NCI-H345 treated with DMSO at 0.1 percent for 48 hours (cell line): ENCODE measurements around the gene NPAS3.

Experiments used
- DNase-seq: peaks from one replicate; lab custom pipeline; 2025; ENCODE audit not compliant: unreplicated experiment; lab: John Stamatoyannopoulos, UW

The NPAS3 gene

GRCh38 chr14:33163600-33163999 is 224.9 kb downstream of the NPAS3 start:
- DNase-seq = no peak

- peak; percentile 2 for DNase-seq
These were observed 226.7 kb downstream of the NPAS3 start for GRCh38 chr14:33165144-33165925.

- no peak for DNase-seq
These were observed 227.2 kb downstream of the NPAS3 start for GRCh38 chr14:33165926-33166289.

DNA sequence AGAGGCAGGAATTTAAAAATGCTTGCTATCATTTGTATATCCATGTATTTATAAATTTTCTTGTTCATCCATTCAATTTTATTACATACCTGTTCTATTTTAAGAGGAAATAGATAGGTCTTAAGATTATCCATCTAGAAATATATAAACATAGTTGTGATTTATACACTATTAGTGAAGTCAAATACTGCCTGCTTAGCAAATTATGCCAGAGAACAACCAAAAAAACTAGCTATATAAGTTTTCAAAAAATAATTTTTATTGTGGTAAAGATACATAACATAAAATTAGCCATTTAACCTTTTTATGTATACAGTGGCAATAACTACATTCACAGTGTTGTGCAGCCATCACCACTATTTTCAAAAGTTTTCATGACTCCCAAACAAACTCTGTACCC is 237.3 kb downstream of the NPAS3 start:
- no peak for DNase-seq

GRCh38 chr14:33184587-33184986 is 245.9 kb downstream of the NPAS3 start:
- DNase-seq = no peak

- no peak for DNase-seq
These were observed 248.0 kb downstream of the NPAS3 start for GRCh38 chr14:33186656-33187055.

DNA sequence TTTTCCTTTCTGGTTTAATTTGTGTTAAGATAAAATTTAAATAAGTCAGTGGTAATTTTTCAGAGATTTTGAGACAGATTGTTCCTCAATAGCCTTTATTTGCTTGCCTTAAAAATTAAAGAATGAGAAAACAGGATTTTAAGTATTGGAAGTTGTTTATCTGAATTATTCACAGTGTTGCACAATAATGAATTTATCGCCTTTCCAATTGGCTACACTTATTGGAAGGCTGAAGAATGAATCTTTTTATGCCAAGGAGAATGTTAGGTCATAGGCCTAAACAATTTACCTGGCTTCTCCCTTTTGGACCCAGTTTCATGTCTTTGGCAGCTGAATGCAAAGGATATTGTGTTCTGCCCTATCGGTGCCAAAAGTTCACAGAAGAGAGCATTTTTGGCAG is 250.2 kb downstream of the NPAS3 start:
- no peak for DNase-seq

DNA sequence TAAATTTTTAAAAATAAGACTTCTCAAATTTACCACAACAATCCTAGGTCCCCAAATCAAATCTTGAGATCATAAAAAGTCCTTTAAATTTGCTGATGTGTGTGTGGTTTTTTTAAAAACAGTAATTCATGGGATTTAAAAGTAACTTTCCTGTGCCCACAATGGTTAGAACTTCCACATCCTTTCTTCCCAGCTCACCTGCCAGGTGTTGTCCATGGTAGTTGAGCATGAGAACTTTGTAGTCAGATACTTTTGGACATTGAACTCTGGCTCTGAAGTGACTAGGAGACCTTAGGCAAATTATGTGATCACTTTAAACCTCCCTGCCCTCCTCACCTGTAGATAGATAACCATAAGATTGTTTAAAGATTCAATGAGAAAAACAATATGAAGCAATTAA is 253.2 kb downstream of the NPAS3 start:
- no peak for DNase-seq

- DNase-seq = no peak
These were observed 255.9 kb downstream of the NPAS3 start for GRCh38 chr14:33194551-33194950.

GRCh38 chr14:33198684-33199083 is 260.0 kb downstream of the NPAS3 start:
- DNase-seq = no peak

DNA sequence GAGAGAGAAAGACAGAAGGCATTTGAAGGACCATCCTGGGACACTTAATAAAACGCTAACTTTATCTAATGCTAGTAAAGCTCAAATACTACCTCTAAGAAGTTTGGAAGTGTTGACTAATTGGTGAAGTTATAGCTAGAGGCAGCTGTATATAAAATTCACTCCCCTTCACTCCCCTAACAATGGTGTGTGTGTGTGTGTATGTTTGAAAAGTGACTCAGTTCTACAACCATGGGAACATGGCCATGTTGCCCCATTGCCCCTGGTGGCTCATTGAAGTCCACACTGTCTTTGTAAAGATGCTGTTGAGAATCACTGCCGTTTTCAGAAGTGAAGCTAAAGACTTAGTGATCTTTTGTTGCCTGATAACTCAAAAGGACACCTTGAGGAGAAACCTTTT is 262.4 kb downstream of the NPAS3 start:
- no peak for DNase-seq

GRCh38 chr14:33206981-33207380 is 268.3 kb downstream of the NPAS3 start:
- DNase-seq = no peak

DNA sequence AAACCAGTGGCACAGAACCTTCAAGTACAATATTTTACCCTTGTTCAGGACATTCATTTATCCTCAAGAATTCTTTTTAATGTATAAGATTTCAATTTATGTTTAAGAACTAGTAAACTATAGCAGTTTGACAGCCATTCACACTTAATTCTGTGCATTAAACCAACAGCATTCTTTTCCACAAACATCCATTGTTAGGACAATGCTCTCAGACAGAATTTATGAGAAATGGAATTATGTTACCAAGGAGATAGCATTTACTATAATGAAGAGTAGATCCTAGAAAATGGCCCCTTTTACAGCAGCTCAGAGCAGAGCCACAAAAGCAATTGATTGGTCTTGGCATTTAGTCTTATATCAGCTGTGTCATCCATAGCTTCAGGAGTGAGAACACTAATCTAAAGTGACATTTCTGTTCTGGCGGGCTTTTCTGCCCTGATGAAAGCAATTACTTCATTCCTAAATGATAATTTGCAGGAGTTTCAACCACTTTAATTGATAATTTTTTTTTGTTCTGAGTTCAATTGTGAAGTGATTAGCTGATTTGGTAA is 268.9 kb downstream of the NPAS3 start:
- no peak for DNase-seq

DNA sequence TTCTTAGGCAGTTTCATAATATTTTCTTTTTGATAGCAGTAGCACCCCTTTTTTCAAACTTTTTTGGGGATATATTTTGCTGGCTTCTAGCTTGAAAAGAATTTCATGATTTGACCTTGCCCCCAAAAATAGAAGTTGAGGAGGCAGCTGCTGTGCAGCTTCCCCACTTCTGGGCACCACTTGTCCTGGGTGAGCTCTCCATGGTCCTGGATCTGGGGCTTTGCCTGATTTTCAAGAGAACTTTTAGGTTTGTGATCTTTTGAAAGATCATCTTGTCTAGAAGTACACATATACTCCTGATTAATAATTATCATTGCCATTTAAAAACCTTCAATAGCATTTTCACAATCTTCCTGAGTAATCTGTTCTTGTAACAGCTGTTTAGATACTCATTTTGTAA is 271.6 kb downstream of the NPAS3 start:
- no peak for DNase-seq

GRCh38 chr14:33218026-33218425 is 279.3 kb downstream of the NPAS3 start:
- no peak for DNase-seq

GRCh38 chr14:33219957-33220356 is 281.3 kb downstream of the NPAS3 start:
- DNase-seq = no peak

- DNase-seq = peak; percentile 42
These were observed 290.7 kb downstream of the NPAS3 start for GRCh38 chr14:33229269-33229929.

DNA sequence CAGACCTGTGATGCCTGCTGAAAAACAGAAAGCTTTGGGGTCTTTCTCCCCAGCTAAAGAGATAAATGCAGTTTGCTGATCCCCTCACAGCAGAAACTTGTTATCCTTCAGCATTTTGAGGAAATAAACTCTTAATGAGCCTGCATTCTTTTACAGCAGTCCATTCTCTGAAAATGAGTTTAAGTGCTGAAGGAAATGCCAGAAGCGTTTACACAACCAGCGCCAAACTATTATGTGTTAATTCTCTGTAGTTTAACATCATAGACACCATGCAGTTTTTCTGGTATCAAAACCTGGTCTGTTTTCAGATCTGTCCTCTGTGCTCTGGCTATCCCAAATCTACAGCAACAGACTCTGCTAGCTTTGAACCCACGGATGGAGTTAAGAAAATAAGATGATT is 291.3 kb downstream of the NPAS3 start:
- DNase-seq = no peak

DNA sequence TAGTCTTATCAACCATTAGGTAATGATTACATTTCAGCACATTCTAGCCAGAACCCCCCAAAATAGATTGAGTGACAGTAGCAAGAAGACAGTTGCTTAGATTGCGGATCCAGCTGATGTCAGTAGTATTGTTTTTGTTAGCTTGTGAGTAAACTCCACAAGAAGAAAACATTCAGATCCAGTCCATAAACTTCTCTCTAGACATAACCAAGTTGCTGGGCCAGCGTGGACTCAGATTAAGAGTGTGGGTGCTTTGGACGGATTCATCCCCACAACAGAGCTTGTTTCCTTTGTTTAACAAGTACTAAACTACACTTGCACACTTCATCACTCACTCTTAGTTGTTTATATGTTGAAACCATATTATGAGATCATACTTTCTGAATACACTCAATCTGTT is 293.4 kb downstream of the NPAS3 start:
- no peak for DNase-seq

- no peak for DNase-seq
These were observed 298.5 kb downstream of the NPAS3 start for GRCh38 chr14:33237115-33237740.

GRCh38 chr14:33239465-33239864 is 300.8 kb downstream of the NPAS3 start:
- no peak for DNase-seq

DNA sequence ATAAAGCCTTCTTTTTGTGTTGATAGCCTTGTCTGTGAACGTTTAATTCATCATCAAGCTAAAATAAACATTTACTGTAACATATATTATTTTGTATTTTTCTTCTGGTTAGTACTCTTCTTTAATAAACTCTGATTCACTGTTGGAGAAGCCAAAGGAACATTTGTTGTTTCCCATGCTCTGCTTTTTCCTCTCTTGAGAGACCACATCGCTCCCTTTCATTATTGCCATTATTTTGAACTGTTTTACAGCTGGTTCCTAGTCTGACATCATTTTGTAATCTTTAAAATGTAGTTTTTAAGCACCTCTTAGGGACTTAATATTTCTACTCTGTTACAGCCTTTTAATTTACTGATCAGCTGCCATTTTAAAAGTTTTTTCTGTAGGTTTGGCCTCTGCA is 301.8 kb downstream of the NPAS3 start:
- DNase-seq = no peak
